Right lobe of liver (tissue), 6 donors: ENCODE data around the gene DENND2D. TPM values are rescaled to one million over a fixed set of nuclear protein-coding genes. Genes with fewer than 3 reads are reported as not detected.

Experiments
- ATAC-seq, 4 donors: fragments of 200-7000 bp; cut with Tn5 transposase; one replicate each; pipeline ENCODE4 v1.9.1; 2020; ENCODE audit warnings: mild to moderate bottlenecking in 4 of 4, moderate library complexity in 4 of 4
- DNase-seq, 3 donors: peaks; one replicate each; pipeline ENCODE4 v3.0.0-alpha.2; 2020
- H3K27ac ChIP-seq, 3 donors: fragments of 200-600 bp; one replicate each; pipeline ENCODE4 v1.8.0; 2022
- H3K27me3 ChIP-seq, 2 donors: fragments of 200-600 bp; one replicate each; pipeline ENCODE4 v1.8.0; 2022
- H3K36me3 ChIP-seq, 4 donors: fragments of 200-600 bp; sonication (generic) in 1 of 4; one replicate each; pipeline versions ENCODE4 v1.5.1 to v1.8.0; 2017 to 2022; ENCODE audit warnings: control low read depth in 1 of 4
- H3K4me1 ChIP-seq, 4 donors: fragments of 200-600 bp; sonication (generic) in 1 of 4; one replicate each; pipeline versions ENCODE4 v1.5.1 to v1.8.0; 2017 to 2022; ENCODE audit warnings: control low read depth in 1 of 4
- H3K4me3 ChIP-seq, 3 donors: fragments of 200-600 bp; one replicate each; pipeline ENCODE4 v1.8.0; 2022
- H3K9me3 ChIP-seq, 4 donors: fragments of 200-600 bp; sonication (generic) in 1 of 4; one replicate each; pipeline versions ENCODE4 v1.5.1 to v1.8.0; 2017 to 2022; ENCODE audit warnings: control low read depth in 1 of 4
- CTCF ChIP-seq, 4 donors: fragments of 200-600 bp in 3 of 4; fragments of 450-650 bp in 1 of 4; IDR thresholded peaks; one replicate each; pipeline versions ENCODE4 v1.5.1 to v1.8.0; 2016 to 2022; ENCODE audit warnings: antibody characterized with exemption in 4 of 4, mild to moderate bottlenecking in 2 of 4
- POLR2A ChIP-seq: fragments of 450-650 bp; IDR thresholded peaks from one replicate; pipeline ENCODE4 v1.6.1; 2017; ENCODE audit warnings: antibody characterized with exemption, mild to moderate bottlenecking
- WGBS: methylation state at CpG from one replicate; pipeline ENCODE4 v1.1.6; 2018; ENCODE audit warnings: low coverage, low lambda C conversion rate; ENCODE audit not compliant: insufficient coverage; ENCODE audit errors: missing lambda C conversion rate; 5-methylcytosine and 5-hydroxymethylcytosine counted together
- intact Hi-C, 2 donors: fragments of 100-400 bp; cut with DNase I; formaldehyde crosslinking; loops; one replicate each; pipeline versions ENCODE4 v1.11.2 to v1.14.1; 2022
- total RNA-seq, 6 experiments: library from RNA; depleted of rRNA in 2 of 6; stranded (reverse); fragments of >200 nt in 2 of 6; fragmentation: NEBNext Ultra II Directional in 3 of 6; extraction: Animal tissue kit (Norgen Biotek cat#: 25700) in 3 of 6; gene quantifications; one replicate each; pipeline versions ENCODE4 v1.1.0 to v1.2.4, GENCODE V29; 2016 to 2023
- donor health status: DM: no; HTN: yes; CAD: no.
- donor health status: DM: no; HTN: no; CAD: no.
- donor health status: DM: no; HTN: no; CAD: no.
- donor health status: DM: no; HTN: yes; CAD: no.
- donor health status: DM: no; HTN: yes; CAD: no.

DENND2D gene
- total RNA-seq, 6 experiments from 2014 or later = 9.6 to 18.6 (median 13.9) TPM

GRCh38 chr1:111223126-111223685 lies 22.8 kb upstream of the DENND2D start:
- TF ChIP-seq CTCF (IDR thresholded peaks at IDR 0.05) (peak in 1 of 4 donors; percentile 3), POLR2A (no peak)
- Histone ChIP-seq H3K9me3 (no peaks in the 10 kb centered on the region), H3K27me3 (no peaks in the 10 kb centered on the region), H3K27ac (no peak overlapping the region), H3K4me3 (no peak overlapping the region), H3K36me3 (no peaks in the 10 kb centered on the region), H3K4me1 (peaks cover 0 to 6% (median 3%) of the 10 kb centered on the region in 4 donors)
- ATAC-seq (no peak), DNase-seq (no peak)
- 60% methylated on average over 5 of the region's 6 CpGs for WGBS
- intact Hi-C loops = no loop called here

- DNase-seq (peak; percentile 78 to 84 (median 78)), ATAC-seq (peak; percentile 94 to 97 (median 97))
- intact Hi-C loops = no loop called here
- Histone ChIP-seq H3K4me1 (peaks cover 0 to 6% (median 3%) of the 10 kb centered on the region in 4 donors), H3K4me3 (no peak overlapping the region), H3K36me3 (no peaks in the 10 kb centered on the region), H3K27ac (no peak overlapping the region), H3K27me3 (no peaks in the 10 kb centered on the region), H3K9me3 (no peaks in the 10 kb centered on the region)
- TF ChIP-seq POLR2A (no peak), CTCF (IDR thresholded peaks at IDR 0.05) (peak; percentile 80 to 93 (median 86))
- WGBS = 27% methylated on average over 7 of the region's 10 CpGs
Observed at GRCh38 chr1:111222308-111223125, 22.1 kb upstream of the DENND2D start.

GRCh38 chr1:111221633-111222291 lies 21.3 kb upstream of the DENND2D start:
- H3K36me3 ChIP-seq = no peaks in the 10 kb centered on the region
- no peak for DNase-seq
- intact Hi-C loops = no loop called here
- H3K4me1 ChIP-seq = peaks cover 0 to 6% (median 3%) of the 10 kb centered on the region in 4 donors
- peak; percentile 21 to 53 (median 30) for ATAC-seq
- TF ChIP-seq CTCF (IDR thresholded peaks at IDR 0.05) (no peak), POLR2A (no peak)
- no peak overlapping the region for H3K27ac ChIP-seq
- no peak overlapping the region for H3K4me3 ChIP-seq
- H3K9me3 ChIP-seq = no peaks in the 10 kb centered on the region
- no peaks in the 10 kb centered on the region for H3K27me3 ChIP-seq
- 29% methylated on average over 5 of the region's 5 CpGs for WGBS

GRCh38 chr1:111221276-111221632 lies 20.8 kb upstream of the DENND2D start:
- Histone ChIP-seq H3K4me1 (peaks cover 0 to 6% (median 3%) of the 10 kb centered on the region in 4 donors), H3K9me3 (no peaks in the 10 kb centered on the region), H3K4me3 (no peak overlapping the region), H3K36me3 (no peaks in the 10 kb centered on the region), H3K27ac (no peak overlapping the region), H3K27me3 (no peaks in the 10 kb centered on the region)
- intact Hi-C loops = no loop called here
- DNase-seq (no peak), ATAC-seq (no peak)
- TF ChIP-seq POLR2A (no peak), CTCF (IDR thresholded peaks at IDR 0.05) (no peak)
- WGBS = 8% methylated on average over 2 of the region's 2 CpGs
